Fibroblast of mammary gland (primary cell): Measurements from ENCODE around the gene APBA2.

Experiments
- DNase-seq: peaks from one replicate; pipeline ENCODE4 v3.0.0-alpha.2; 2010; ENCODE audit warnings: low read depth
- H3K4me3 ChIP-seq: 2 replicates; pipeline ENCODE4 v1.5.1; 2011; ENCODE audit warnings: low read depth, mild to moderate bottlenecking, low read length, moderate library complexity; ENCODE audit not compliant: control insufficient read depth
- CTCF ChIP-seq: conservative IDR thresholded peaks from 2 replicates; pipeline ENCODE4 v1.5.1; 2011; ENCODE audit warnings: low read depth, low read length, inconsistent platforms; ENCODE audit not compliant: control insufficient read depth, insufficient read depth

The APBA2 gene

GRCh38 chr15:29064731-29065130 is 179.0 kb downstream of the APBA2 start:
- DNase-seq = no peak
- no peak for TF ChIP-seq CTCF
- H3K4me3 ChIP-seq = no peak overlapping the region

GRCh38 chr15:29065571-29065970 is 179.8 kb downstream of the APBA2 start:
- H3K4me3 ChIP-seq = no peak overlapping the region
- no peak for DNase-seq
- TF ChIP-seq CTCF = no peak

- DNase-seq = no peak
- TF ChIP-seq CTCF = no peak
- no peak overlapping the region for H3K4me3 ChIP-seq
These were observed 180.5 kb downstream of the APBA2 start for GRCh38 chr15:29066310-29066709.

- TF ChIP-seq CTCF = no peak
- DNase-seq = no peak
- H3K4me3 ChIP-seq = no peak overlapping the region
These were observed 181.1 kb downstream of the APBA2 start for GRCh38 chr15:29066838-29067237.

GRCh38 chr15:29067949-29068348 is 182.2 kb downstream of the APBA2 start:
- H3K4me3 ChIP-seq = no peak overlapping the region
- DNase-seq = no peak
- no peak for TF ChIP-seq CTCF

GRCh38 chr15:29070471-29071231 is 184.9 kb downstream of the APBA2 start:
- no peak for TF ChIP-seq CTCF
- H3K4me3 ChIP-seq = no peak overlapping the region
- no peak for DNase-seq
